Endothelial cell of umbilical vein (primary cell): ENCODE results near the gene COX7C. TPM values are rescaled to one million over a fixed set of nuclear protein-coding genes. Genes with fewer than 3 reads are reported as not detected.

Experiments used
- BruUV-seq: library from RNA; stranded (reverse); fragments of 400-500 nt; replicated peaks from 2 replicates; lab custom pipeline; 2021; lab: Mats Ljungman, UMichigan
- CTCF ChIA-PET: fragments of 300-600, 350-600 bp; sonication (Branson Sonifier 250); formaldehyde crosslinking; loops from one replicate; lab custom pipeline; 2021; ENCODE audit warnings: antibody characterized with exemption, inconsistent platforms; lab: Charles Lee
- POLR2A ChIA-PET: fragments of 300-600, 350-600 bp; sonication (Branson Sonifier 250); formaldehyde crosslinking; loops from one replicate; lab custom pipeline; 2021; ENCODE audit warnings: antibody characterized with exemption, inconsistent platforms; lab: Charles Lee
- DNase-seq: peaks from one replicate; pipeline ENCODE4 v3.0.0-alpha.2; 2011; ENCODE audit warnings: low read depth, low spot score
- FAIRE-seq: peaks from 2 replicates; lab custom pipeline; 2011; peaks lifted over from hg19 to GRCh38; lab: Jason Lieb, UNC
- H2AFZ ChIP-seq: 2 replicates; pipeline ENCODE4 v1.6.0; 2012; ENCODE audit warnings: low read depth, low read length, control low read depth, inconsistent platforms
- H3K27ac ChIP-seq: 2 replicates; pipeline ENCODE4 v1.5.1; 2011; ENCODE audit warnings: low read depth, mild to moderate bottlenecking, control low read depth, low read length, moderate library complexity; ENCODE audit not compliant: insufficient read depth
- H3K27me3 ChIP-seq, 2 experiments: 2 replicates each; pipeline versions ENCODE4 v1.6.0 to v1.6.1; 2011; ENCODE audit warnings: low read length in 2 of 2, mixed read lengths in 1 of 2; ENCODE audit not compliant: control insufficient read depth in 2 of 2, insufficient read depth in 2 of 2
- H3K36me3 ChIP-seq, 2 experiments: 2 replicates in 1 of 2; 3 replicates in 1 of 2; pipeline ENCODE4 v1.5.1; 2011; ENCODE audit warnings: low read length in 2 of 2, mild to moderate bottlenecking in 1 of 2, moderate library complexity in 1 of 2; ENCODE audit not compliant: control insufficient read depth in 2 of 2, insufficient read depth in 2 of 2; ENCODE audit errors: extremely low read depth in 1 of 2
- H3K4me1 ChIP-seq: 3 replicates; pipeline ENCODE4 v1.5.1; 2011; ENCODE audit warnings: mild to moderate bottlenecking, low read length; ENCODE audit not compliant: control insufficient read depth, insufficient read depth; ENCODE audit errors: extremely low read depth
- H3K4me2 ChIP-seq: 2 replicates; pipeline ENCODE4 v1.6.1; 2011; ENCODE audit warnings: low read length, control low read depth, mixed read lengths; ENCODE audit not compliant: insufficient read depth
- H3K4me3 ChIP-seq, 3 experiments: fragments of 200-600 bp in 1 of 3; sonication (generic), shearing (Covaris generic) in 1 of 3; replicated peaks in 1 of 3; 2 replicates each; pipeline ENCODE4 v1.5.1; 2011 to 2016; ENCODE audit warnings: control low read depth in 3 of 3, low read length in 3 of 3, mild to moderate bottlenecking in 2 of 3, inconsistent platforms in 1 of 3, low read depth in 1 of 3, moderate library complexity in 1 of 3; ENCODE audit not compliant: insufficient read depth in 1 of 3
- H3K79me2 ChIP-seq: 2 replicates; pipeline ENCODE4 v1.6.0; 2012; ENCODE audit warnings: low read length, inconsistent platforms; ENCODE audit not compliant: control insufficient read depth, insufficient read depth
- H3K9ac ChIP-seq: replicated peaks from 2 replicates; pipeline ENCODE3; 2011; ENCODE audit warnings: low read length, control low read depth; ENCODE audit not compliant: insufficient read depth; ENCODE audit errors: extremely low read depth
- H3K9me1 ChIP-seq: replicated peaks from 3 replicates; pipeline ENCODE4 v1.6.0; 2011; ENCODE audit warnings: mild to moderate bottlenecking, low read length; ENCODE audit not compliant: control insufficient read depth, insufficient read depth; ENCODE audit errors: extremely low read depth
- H3K9me3 ChIP-seq: replicated peaks from 2 replicates; pipeline ENCODE4 v1.5.1; 2012; ENCODE audit warnings: low read length, inconsistent platforms; ENCODE audit not compliant: control insufficient read depth, insufficient read depth
- H4K20me1 ChIP-seq: replicated peaks from 2 replicates; pipeline ENCODE3; 2011; ENCODE audit warnings: mild to moderate bottlenecking, low read length; ENCODE audit not compliant: control insufficient read depth, insufficient read depth; ENCODE audit errors: extremely low read depth
- EZH2 ChIP-seq: IDR thresholded peaks from 2 replicates; pipeline ENCODE4 v1.6.1; 2012; ENCODE audit warnings: borderline replicate concordance, low read depth, mild to moderate bottlenecking, moderate library complexity, low read length, inconsistent platforms; ENCODE audit not compliant: severe bottlenecking
- FOS ChIP-seq: IDR thresholded peaks from 2 replicates; pipeline ENCODE4 v1.6.1; 2011; ENCODE audit warnings: mild to moderate bottlenecking, low read length, moderate library complexity, borderline replicate concordance; ENCODE audit not compliant: insufficient read depth
- GATA2 ChIP-seq: IDR thresholded peaks from 2 replicates; pipeline ENCODE4 v1.7.0; 2011; ENCODE audit warnings: low read depth, mild to moderate bottlenecking, moderate library complexity, mixed read lengths, low read length; ENCODE audit not compliant: insufficient read length, insufficient read depth
- JUN ChIP-seq: IDR thresholded peaks from 2 replicates; pipeline ENCODE4 v1.6.1; 2011; ENCODE audit warnings: borderline replicate concordance, low read depth; ENCODE audit not compliant: insufficient read length, insufficient read depth
- MAX ChIP-seq: IDR thresholded peaks from 2 replicates; pipeline ENCODE4 v1.6.1; 2011; ENCODE audit not compliant: insufficient read depth, insufficient read length
- MYC ChIP-seq: IDR thresholded peaks from one replicate; pipeline ENCODE4 v1.6.1; 2011; ENCODE audit warnings: mild to moderate bottlenecking, low read depth, low read length
- POLR2A ChIP-seq: IDR thresholded peaks from 2 replicates; pipeline ENCODE4 v1.6.1; 2012; ENCODE audit warnings: low read depth, mild to moderate bottlenecking, control low read depth, low read length
- POLR2AphosphoS5 ChIP-seq: IDR thresholded peaks from 2 replicates; pipeline ENCODE4 v1.6.1; 2012; ENCODE audit warnings: low read depth, mild to moderate bottlenecking, control low read depth, low read length, moderate library complexity; ENCODE audit not compliant: insufficient read depth
- dilution Hi-C: fragments of 300-500 bp; cut with MboI; formaldehyde crosslinking; loops from one replicate; pipeline ENCODE4 v1.15.0; 2019; ENCODE audit warnings: low sequenced_read_pairs; ENCODE audit not compliant: extremely low pct_ligation_motif_present
- intact Hi-C: fragments of 100-400 bp; cut with micrococcal nuclease; formaldehyde crosslinking; loops from one replicate; pipeline ENCODE4 v1.10.0; 2022
- polyA plus RNA-seq, 4 experiments: library from polyadenylated mRNA; depleted of rRNA in 3 of 4; stranded (reverse) in 3 of 4; unstranded in 1 of 4; fragments of >200 nt; gene quantifications; 2 replicates each; pipeline versions ENCODE4 v1.2.1 to v1.2.3, GENCODE V29; 2011 to 2012; ENCODE audit warnings: missing spikeins in 1 of 4
- total RNA-seq: library from RNA; stranded (reverse); gene quantifications from 2 replicates; pipeline ENCODE4 v1.2.3, GENCODE V29; 2021
- TF ChIP-seq, protein P1 (sequence below), 2 donors: IDR thresholded peaks; 1 replicate in 1 of 2; 2 replicates in 1 of 2; pipeline ENCODE4 v1.5.1; 2011; ENCODE audit warnings: low read length in 2 of 2, mild to moderate bottlenecking in 2 of 2, moderate library complexity in 2 of 2, control low read depth in 1 of 2, inconsistent platforms in 1 of 2, low read depth in 1 of 2; ENCODE audit not compliant: insufficient read depth in 1 of 2; ENCODE audit errors: extremely low read depth in 1 of 2

COX7C gene
- total and polyA plus RNA-seq, 2 donors (not counting 3 experiments of a cell fraction or from before 2014, with no cell fraction given) = 383 to 476 TPM

GRCh38 chr5:86613455-86613854, 4.3 kb upstream of the COX7C start:
- H2AFZ ChIP-seq = no peak overlapping the region
- no peak overlapping the region for H3K4me2 ChIP-seq
- POLR2A ChIA-PET = no interaction called here
- H4K20me1 ChIP-seq = no peaks in the 10 kb centered on the region
- H3K9ac ChIP-seq = no peak overlapping the region
- DNase-seq = no peak
- H3K4me1 ChIP-seq = peaks cover 1% of the 10 kb centered on the region
- peaks cover 7% of the 10 kb centered on the region for H3K79me2 ChIP-seq
- CTCF ChIA-PET = no interaction called here
- H3K9me3 ChIP-seq = no peaks in the 10 kb centered on the region
- no peaks in the 10 kb centered on the region for H3K36me3 ChIP-seq
- intact Hi-C loops (no loop called here), dilution Hi-C loops (no loop called here)
- H3K27ac ChIP-seq = no peak overlapping the region
- peaks cover 2 to 6% of the 10 kb centered on the region in 2 experiments for H3K27me3 ChIP-seq
- BruUV-seq = no TSS peak
- no peaks in the 10 kb centered on the region for H3K9me1 ChIP-seq
- no peak overlapping the region for H3K4me3 ChIP-seq
- FAIRE-seq = no peak
- TF ChIP-seq JUN (no peak), EZH2 (no peak), MAX (no peak), POLR2AphosphoS5 (no peak), POLR2A (no peak), FOS (no peak), GATA2 (no peak), MYC (no peak)
- TF ChIP-seq, protein P1, sequence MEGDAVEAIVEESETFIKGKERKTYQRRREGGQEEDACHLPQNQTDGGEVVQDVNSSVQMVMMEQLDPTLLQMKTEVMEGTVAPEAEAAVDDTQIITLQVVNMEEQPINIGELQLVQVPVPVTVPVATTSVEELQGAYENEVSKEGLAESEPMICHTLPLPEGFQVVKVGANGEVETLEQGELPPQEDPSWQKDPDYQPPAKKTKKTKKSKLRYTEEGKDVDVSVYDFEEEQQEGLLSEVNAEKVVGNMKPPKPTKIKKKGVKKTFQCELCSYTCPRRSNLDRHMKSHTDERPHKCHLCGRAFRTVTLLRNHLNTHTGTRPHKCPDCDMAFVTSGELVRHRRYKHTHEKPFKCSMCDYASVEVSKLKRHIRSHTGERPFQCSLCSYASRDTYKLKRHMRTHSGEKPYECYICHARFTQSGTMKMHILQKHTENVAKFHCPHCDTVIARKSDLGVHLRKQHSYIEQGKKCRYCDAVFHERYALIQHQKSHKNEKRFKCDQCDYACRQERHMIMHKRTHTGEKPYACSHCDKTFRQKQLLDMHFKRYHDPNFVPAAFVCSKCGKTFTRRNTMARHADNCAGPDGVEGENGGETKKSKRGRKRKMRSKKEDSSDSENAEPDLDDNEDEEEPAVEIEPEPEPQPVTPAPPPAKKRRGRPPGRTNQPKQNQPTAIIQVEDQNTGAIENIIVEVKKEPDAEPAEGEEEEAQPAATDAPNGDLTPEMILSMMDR (IDR thresholded peaks at IDR 0.05; ENCODE audit: extremely low read depth in 1 of 2, insufficient read depth in 1 of 2, low read depth in 1 of 2, low read length in 2 of 2) = no peak
